SU-DHL-6 (cell line): ENCODE results near the gene PRKCA.

Source experiments
- H2AFZ ChIP-seq: fragments of 200-600 bp; sonication (generic); 2 replicates; pipeline ENCODE4 v1.6.1; 2014; ENCODE audit warnings: low read depth, mild to moderate bottlenecking, moderate library complexity, mixed read lengths, antibody characterized with exemption, low read length; ENCODE audit not compliant: severe bottlenecking
- H3F3A ChIP-seq: fragments of 200-600 bp; shearing (Covaris generic); 2 replicates; pipeline ENCODE4 v1.6.0; 2016; ENCODE audit warnings: antibody characterized with exemption, mild to moderate bottlenecking; ENCODE audit not compliant: insufficient read depth
- H3K27ac ChIP-seq: fragments of 200-600 bp; sonication (generic); 2 replicates; pipeline ENCODE4 v1.5.1; 2016; ENCODE audit warnings: low read depth, mild to moderate bottlenecking, low read length, moderate library complexity, mixed read lengths
- H3K27me3 ChIP-seq: fragments of 200-600 bp; sonication (generic), shearing (Covaris generic); 2 replicates; pipeline ENCODE4 v1.6.0; 2014; ENCODE audit warnings: mild to moderate bottlenecking, low read length
- H3K36me3 ChIP-seq: fragments of 200-600 bp; sonication (generic); 2 replicates; pipeline ENCODE4 v1.6.1; 2014; ENCODE audit warnings: mild to moderate bottlenecking, low read length, mixed read lengths
- H3K4me2 ChIP-seq: fragments of 300-600, 200-600 bp; shearing (Covaris generic), sonication (generic); 2 replicates; pipeline ENCODE4 v1.6.0; 2014; ENCODE audit warnings: low read length, low read depth, mild to moderate bottlenecking; ENCODE audit not compliant: poor library complexity, severe bottlenecking
- H3K4me3 ChIP-seq: fragments of 200-600 bp; sonication (generic); 2 replicates; pipeline ENCODE4 v1.5.1; 2014; ENCODE audit warnings: antibody characterized with exemption, low read length, mild to moderate bottlenecking, mixed read lengths; ENCODE audit not compliant: insufficient read depth, poor library complexity, severe bottlenecking
- H3K79me2 ChIP-seq: fragments of 200-600 bp; sonication (generic); 2 replicates; pipeline ENCODE4 v1.6.1; 2014; ENCODE audit warnings: mild to moderate bottlenecking, low read length, moderate library complexity; ENCODE audit not compliant: insufficient read depth
- H3K9ac ChIP-seq: fragments of 200-600 bp; sonication (generic); 2 replicates; pipeline ENCODE4 v1.7.0; 2014; ENCODE audit warnings: mild to moderate bottlenecking, low read length
- H3K9me2 ChIP-seq: fragments of 200-600 bp; sonication (generic); replicated peaks from 2 replicates; pipeline ENCODE4 v1.6.1; 2014; ENCODE audit warnings: low read length; ENCODE audit not compliant: insufficient read depth
- H3K9me3 ChIP-seq: fragments of 200-600 bp; sonication (generic); 2 replicates; pipeline ENCODE4 v1.6.1; 2014; ENCODE audit warnings: low read length, mixed read lengths; ENCODE audit not compliant: insufficient read depth
- H4K20me1 ChIP-seq: fragments of 200-600 bp; sonication (generic); 2 replicates; pipeline ENCODE4 v1.6.1; 2014; ENCODE audit warnings: low read depth, mild to moderate bottlenecking, antibody characterized with exemption, low read length, moderate library complexity, mixed read lengths
- CTCF ChIP-seq: fragments of 200-600 bp; sonication (generic); IDR thresholded peaks from one replicate; pipeline ENCODE4 v1.5.1; 2017; ENCODE audit warnings: antibody characterized with exemption, mild to moderate bottlenecking, low read length, moderate library complexity; ENCODE audit not compliant: insufficient read depth, poor library complexity, severe bottlenecking
- EZH2phosphoT487 ChIP-seq: fragments of 200-600 bp; sonication (generic), shearing (Covaris generic); conservative IDR thresholded peaks from 2 replicates; pipeline ENCODE4 v1.6.1; 2018; ENCODE audit warnings: mild to moderate bottlenecking, antibody characterized with exemption, low read length, moderate library complexity, mixed read lengths

PRKCA gene

DNA sequence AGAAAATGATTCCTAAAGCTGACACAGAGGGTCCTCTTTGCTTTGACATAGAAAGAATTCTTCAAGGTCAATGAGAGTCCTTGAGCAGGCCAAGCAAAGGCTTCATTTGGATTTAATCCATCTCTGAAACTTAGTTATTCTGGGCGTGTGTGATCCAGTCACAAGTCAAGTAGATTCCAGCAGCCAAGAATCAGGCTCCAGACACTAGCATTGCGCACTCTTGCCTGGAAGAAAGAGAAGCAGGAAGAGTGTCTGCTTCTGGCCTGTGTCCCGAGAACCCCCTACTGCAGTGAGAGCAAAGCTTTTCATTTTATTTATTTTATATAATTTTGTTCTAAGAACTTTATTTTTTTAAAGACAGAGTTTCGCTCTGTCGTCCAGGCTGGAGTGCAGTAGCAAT lies 444.3 kb downstream of the PRKCA start:
- no peak overlapping the region for H3K9ac ChIP-seq
- no peak overlapping the region for H3K4me2 ChIP-seq
- H3K9me3 ChIP-seq: no peaks in the 10 kb centered on the region
- H3K4me3 ChIP-seq: no peak overlapping the region
- H3K27ac ChIP-seq: no peak overlapping the region
- no peaks in the 10 kb centered on the region for H3F3A ChIP-seq
- no peaks in the 10 kb centered on the region for H3K79me2 ChIP-seq
- H2AFZ ChIP-seq: no peak overlapping the region
- no peaks in the 10 kb centered on the region for H4K20me1 ChIP-seq
- no peak for TF ChIP-seq CTCF
- H3K9me2 ChIP-seq: no peaks in the 10 kb centered on the region
- peaks cover 5% of the 10 kb centered on the region; the same call in 1 of the 2 replicates for H3K36me3 ChIP-seq
- no peaks in the 10 kb centered on the region for H3K27me3 ChIP-seq

DNA sequence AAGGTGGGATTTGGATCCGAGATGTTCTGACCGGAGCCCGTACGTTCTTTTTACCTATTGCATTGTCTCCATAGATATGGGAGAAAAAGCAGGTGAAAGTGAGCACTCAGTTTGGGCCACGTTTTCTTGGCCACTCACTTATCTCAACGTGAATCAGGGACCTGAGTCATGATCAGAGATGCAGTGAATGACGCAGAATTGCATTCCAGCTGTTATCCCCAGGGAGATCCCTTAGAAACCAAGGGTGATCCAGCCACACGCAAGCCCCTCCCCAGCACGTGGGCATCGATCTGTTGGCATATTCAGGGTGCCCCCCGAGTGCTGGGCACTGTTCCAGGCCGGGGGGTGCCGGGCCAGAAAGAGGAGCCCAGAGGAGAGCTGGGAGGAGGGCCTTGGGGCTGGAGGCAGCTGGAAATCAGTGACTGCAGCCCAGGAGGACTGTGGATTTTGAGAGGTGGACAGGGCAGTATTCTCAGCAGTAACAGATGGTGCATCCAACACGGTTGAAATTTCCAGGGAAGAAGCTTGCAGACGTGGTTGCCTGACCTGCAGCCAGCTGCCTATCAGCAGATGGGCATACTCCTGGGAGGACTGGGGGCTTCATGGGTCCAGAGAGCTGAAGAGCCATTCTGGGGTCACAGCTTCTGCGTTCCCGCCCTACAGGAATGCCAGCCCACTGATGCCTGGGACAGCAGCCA lies 445.3 kb downstream of the PRKCA start:
- Histone ChIP-seq H3K9me3 (no peaks in the 10 kb centered on the region), H3K9ac (no peak overlapping the region), H3K4me2 (no peak overlapping the region), H3K4me3 (no peak overlapping the region), H3K79me2 (no peaks in the 10 kb centered on the region), H3K27me3 (no peaks in the 10 kb centered on the region), H3K27ac (no peak overlapping the region), H3K36me3 (peaks cover 5% of the 10 kb centered on the region; the same call in 1 of the 2 replicates), H4K20me1 (no peaks in the 10 kb centered on the region), H2AFZ (no peak overlapping the region), H3K9me2 (no peaks in the 10 kb centered on the region), H3F3A (no peaks in the 10 kb centered on the region)
- no peak for TF ChIP-seq CTCF
- TF ChIP-seq EZH2phosphoT487: no peak

DNA sequence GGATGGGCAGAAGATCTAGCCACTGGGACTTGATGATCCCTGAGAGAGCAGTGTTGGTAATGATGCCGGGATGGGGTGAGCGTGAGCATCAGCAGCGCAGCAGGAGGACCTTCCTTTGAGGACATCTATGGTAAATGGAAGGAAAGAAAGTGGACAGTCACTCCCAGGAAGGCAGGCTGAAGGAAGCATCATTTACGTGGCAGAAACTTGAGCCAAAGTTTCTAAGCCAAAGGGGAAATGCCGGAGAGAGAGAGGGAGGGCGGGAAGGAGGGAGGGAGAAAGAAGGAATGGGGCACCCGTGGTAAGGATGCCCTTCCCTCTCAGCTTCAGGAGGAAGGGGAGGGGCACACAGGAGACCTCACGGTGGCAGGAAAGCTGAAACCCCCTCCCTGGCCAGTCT lies 446.2 kb downstream of the PRKCA start:
- H3K27me3 ChIP-seq: no peaks in the 10 kb centered on the region
- TF ChIP-seq EZH2phosphoT487 (no peak), CTCF (no peak)
- no peaks in the 10 kb centered on the region for H3F3A ChIP-seq
- H3K9ac ChIP-seq: no peak overlapping the region
- H2AFZ ChIP-seq: no peak overlapping the region
- H4K20me1 ChIP-seq: no peaks in the 10 kb centered on the region
- H3K79me2 ChIP-seq: no peaks in the 10 kb centered on the region
- no peaks in the 10 kb centered on the region for H3K9me2 ChIP-seq
- H3K9me3 ChIP-seq: no peaks in the 10 kb centered on the region
- H3K27ac ChIP-seq: no peak overlapping the region
- peaks cover 5% of the 10 kb centered on the region; the same call in 1 of the 2 replicates for H3K36me3 ChIP-seq
- no peak overlapping the region for H3K4me2 ChIP-seq
- H3K4me3 ChIP-seq: no peak overlapping the region
